ENCODE data around the gene AGAP3. TPM values are rescaled to one million over a fixed set of nuclear protein-coding genes. Genes with fewer than 3 reads are reported as not detected.

The AGAP3 gene
- total RNA-seq, 4 donors from 2014 or later: 54.9 to 74.4 (median 63.8) TPM

- no peaks in the 10 kb centered on the region for H3K4me1 ChIP-seq
- WGBS, 2 donors (ENCODE audit: low coverage in 1 of 2): 94 to 98% methylated on average over 8 to 24 of the region's 24 CpGs
- no peak for TF ChIP-seq POLR2AphosphoS5 (IDR thresholded peaks at IDR 0.05)
- TF ChIP-seq POLR2A (IDR thresholded peaks at IDR 0.05): no peak
- TF ChIP-seq EP300 (IDR thresholded peaks at IDR 0.05; ENCODE audit: low read depth): no peak
- no peak for TF ChIP-seq CTCF (IDR thresholded peaks at IDR 0.05)
- DNase-seq: no peak
- H3K36me3 ChIP-seq: peaks cover 0 to 27% (median 11%) of the 10 kb centered on the region in 4 donors
- no peaks in the 10 kb centered on the region for H3K27me3 ChIP-seq
- no peak overlapping the region for H3K4me3 ChIP-seq
- intact Hi-C loops (cut with DNase I; ENCODE audit: low total_unique reads) (no loop called here), in situ Hi-C loops (cut with MboI; ENCODE audit: low pct_ligation_motif_present in 1 of 4, low pct_unique_long_range_greater_than_20kb in 1 of 4, low sequenced_read_pairs in 3 of 4) (no loop called here)
- H3K9me3 ChIP-seq: no peaks in the 10 kb centered on the region
- no peak overlapping the region for H3K27ac ChIP-seq
Measured at GRCh38 chr7:151133986-151134742, 47.9 kb downstream of the AGAP3 start.

DNA sequence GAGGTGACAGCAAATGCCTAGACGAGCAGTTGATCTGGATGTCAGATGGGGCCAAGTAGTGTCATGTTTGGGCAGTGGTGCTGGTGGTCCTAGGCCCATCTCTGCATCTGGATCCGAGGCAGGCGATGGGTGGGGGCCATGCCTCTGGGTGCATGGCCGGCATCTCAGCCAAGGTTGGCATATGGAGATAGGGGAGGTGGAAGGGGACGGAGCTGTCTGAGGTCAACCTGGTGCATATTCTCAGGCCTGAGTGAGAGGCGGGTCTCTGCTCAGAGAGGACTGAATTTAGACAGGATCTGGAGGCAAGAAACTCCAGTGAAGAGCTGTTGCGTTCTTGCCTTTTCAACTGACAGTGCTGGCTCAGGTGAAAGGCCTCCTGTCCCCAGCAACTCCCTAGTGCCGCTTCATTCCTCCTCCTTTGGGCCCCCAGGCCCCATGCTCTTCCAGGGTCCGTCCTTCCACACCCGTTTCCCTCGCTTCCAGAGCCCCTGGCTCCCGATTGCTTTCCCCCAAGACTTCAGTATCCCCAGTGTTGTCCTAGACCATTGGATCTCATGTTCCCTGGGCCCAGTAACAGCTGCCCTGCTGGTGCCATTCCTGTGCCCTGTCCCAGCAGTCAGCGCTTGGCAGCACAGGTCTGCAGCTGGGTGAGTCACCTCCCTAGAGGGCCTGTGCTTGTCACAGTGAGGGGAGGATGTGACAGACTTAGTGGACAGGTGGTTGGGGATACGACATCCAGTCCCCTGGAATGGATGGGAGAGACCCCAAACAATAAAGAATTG, 48.7 kb downstream of the AGAP3 start:
- H3K27me3 ChIP-seq: no peaks in the 10 kb centered on the region
- intact Hi-C loops (cut with DNase I; ENCODE audit: low total_unique reads): no loop called here
- TF ChIP-seq POLR2AphosphoS5 (IDR thresholded peaks at IDR 0.05): no peak
- TF ChIP-seq EP300 (IDR thresholded peaks at IDR 0.05; ENCODE audit: low read depth): no peak
- no peak for TF ChIP-seq POLR2A (IDR thresholded peaks at IDR 0.05)
- no peak for TF ChIP-seq CTCF (IDR thresholded peaks at IDR 0.05)
- no peak overlapping the region for H3K4me3 ChIP-seq
- in situ Hi-C loops (cut with MboI; ENCODE audit: low pct_ligation_motif_present in 1 of 4, low pct_unique_long_range_greater_than_20kb in 1 of 4, low sequenced_read_pairs in 3 of 4): no loop called here
- no peak overlapping the region for H3K27ac ChIP-seq
- no peaks in the 10 kb centered on the region for H3K9me3 ChIP-seq
- H3K4me1 ChIP-seq: no peaks in the 10 kb centered on the region
- H3K36me3 ChIP-seq: peaks cover 0 to 20% (median 9%) of the 10 kb centered on the region in 4 donors
- DNase-seq: no peak
- 94% methylated on average over 14 of the region's 14 CpGs; no CpG with 5 or more reads in 1 of the 2 donors for WGBS, 2 donors (ENCODE audit: low coverage in 1 of 2)

- intact Hi-C loops (cut with DNase I; ENCODE audit: low total_unique reads): no loop called here
- no peak overlapping the region for H3K27ac ChIP-seq
- H3K27me3 ChIP-seq: no peaks in the 10 kb centered on the region
- DNase-seq: no peak
- H3K4me1 ChIP-seq: no peaks in the 10 kb centered on the region
- H3K36me3 ChIP-seq: peaks cover 0 to 20% (median 9%) of the 10 kb centered on the region in 4 donors
- WGBS, 2 donors (ENCODE audit: low coverage in 1 of 2): 99% methylated on average over 5 of the region's 5 CpGs; no CpG with 5 or more reads in 1 of the 2 donors
- in situ Hi-C loops (cut with MboI; ENCODE audit: low pct_ligation_motif_present in 1 of 4, low pct_unique_long_range_greater_than_20kb in 1 of 4, low sequenced_read_pairs in 3 of 4): no loop called here
- H3K9me3 ChIP-seq: no peaks in the 10 kb centered on the region
- H3K4me3 ChIP-seq: no peak overlapping the region
- no peak for TF ChIP-seq CTCF (IDR thresholded peaks at IDR 0.05)
- no peak for TF ChIP-seq EP300 (IDR thresholded peaks at IDR 0.05; ENCODE audit: low read depth)
- TF ChIP-seq POLR2A (IDR thresholded peaks at IDR 0.05): no peak
- no peak for TF ChIP-seq POLR2AphosphoS5 (IDR thresholded peaks at IDR 0.05)
Measured at GRCh38 chr7:151135525-151135845, 49.2 kb downstream of the AGAP3 start.
